ENCODE data around the gene URM1. TPM values are rescaled to one million over a fixed set of nuclear protein-coding genes. Genes with fewer than 3 reads are reported as not detected.
A peak's percentile ranks its signal among the peaks of the same experiment; 100 is the strongest.

URM1 gene
- total RNA-seq, 1 experiment from 2014 or later: 46.6 TPM

DNA sequence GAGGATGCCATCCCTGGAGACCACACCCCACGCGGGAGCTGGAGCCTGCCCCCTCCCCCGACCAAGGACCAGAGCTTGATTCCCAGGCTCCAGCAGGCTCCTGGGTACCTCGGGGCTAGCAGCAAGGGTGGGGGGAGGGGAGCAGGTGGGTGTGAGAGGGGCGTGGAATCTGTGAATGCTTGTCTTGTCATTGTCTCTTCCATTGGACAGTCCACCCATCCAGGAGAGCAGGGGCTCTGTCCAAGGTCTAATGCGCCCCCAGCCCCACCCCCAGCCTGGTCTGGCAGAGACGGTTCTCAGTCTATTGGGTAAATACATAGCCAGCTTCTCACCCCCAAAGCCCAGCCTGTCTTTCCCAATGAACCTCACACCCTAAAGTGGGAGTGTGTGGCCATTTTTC lies 22.8 kb downstream of the URM1 start:
- Mint-ChIP-seq H3K4me3 (peak overlapping the region; percentile 8 to 76), H3K36me3 (ENCODE audit: insufficient read depth in 1 of 3, low read depth in 3 of 3) (peaks cover 3 to 13% (median 9%) of the 10 kb centered on the region in 3 experiments), H3K4me1 (peaks cover 30 to 56% of the 10 kb centered on the region in 2 experiments), H3K27ac (no peak overlapping the region), H3K27me3 (ENCODE audit: low read depth) (peaks cover 97% of the 10 kb centered on the region), H3K9me3 (peaks cover 3% of the 10 kb centered on the region in 2 experiments; a peak in 2 of 5 replicates)
- Histone ChIP-seq H3K18ac (ENCODE audit: insufficient read length, low read depth, low read length) (no peak overlapping the region), H2AK5ac (ENCODE audit: insufficient read length, low read length) (no peak overlapping the region), H4K91ac (ENCODE audit: insufficient read length, low read depth, low read length) (no peak overlapping the region), H3K9me3 (ENCODE audit: control insufficient read depth, low read depth, low read length) (no peaks in the 10 kb centered on the region), H3K79me1 (ENCODE audit: insufficient read depth, low read depth, low read length, poor library complexity, severe bottlenecking) (no peaks in the 10 kb centered on the region), H4K20me1 (ENCODE audit: control insufficient read depth, insufficient read depth, insufficient read length) (no peaks in the 10 kb centered on the region), H3K23me2 (ENCODE audit: insufficient read length, low read depth, low read length, poor library complexity, severe bottlenecking) (peaks cover 6% of the 10 kb centered on the region), H3T11ph (ENCODE audit: low read length) (no peak overlapping the region), H2BK20ac (ENCODE audit: low read depth, low read length, poor library complexity, severe bottlenecking) (no peak overlapping the region), H4K8ac (replicated peaks; ENCODE audit: insufficient read length, low read depth, low read length) (no peak overlapping the region), H2BK120ac (ENCODE audit: low read depth, low read length, poor library complexity, severe bottlenecking) (no peak overlapping the region), H3K56ac (ENCODE audit: insufficient read length, low read depth, low read length) (no peak overlapping the region), H4K5ac (ENCODE audit: insufficient read length, low read depth, low read length) (no peak overlapping the region), H3K79me2 (ENCODE audit: insufficient read depth, low read length) (no peaks in the 10 kb centered on the region), H2BK15ac (ENCODE audit: low read depth, low read length) (no peak overlapping the region), H2AFZ (ENCODE audit: low read length) (no peak overlapping the region), H2BK5ac (ENCODE audit: insufficient read length, low read length) (no peak overlapping the region), H3K4ac (ENCODE audit: low read depth, low read length) (no peak overlapping the region), H3K4me2 (ENCODE audit: insufficient read depth, insufficient read length, low read length) (no peak overlapping the region), H3K4me1 (ENCODE audit: insufficient read depth, low read length) (no peaks in the 10 kb centered on the region), H3K27me3 (ENCODE audit: insufficient read depth, low read length) (peaks cover 81% of the 10 kb centered on the region), H3K14ac (ENCODE audit: insufficient read depth, low read length) (no peak overlapping the region), H3K9ac (ENCODE audit: extremely low read depth, insufficient read length, low read length) (no peak overlapping the region), H3K23ac (ENCODE audit: insufficient read length, low read depth, low read length) (no peak overlapping the region), H3K27ac (ENCODE audit: insufficient read length, low read depth, low read length) (no peak overlapping the region), H2BK12ac (ENCODE audit: insufficient read length, low read depth, low read length) (no peak overlapping the region)
- DNase-seq: no peak
- no CpG with 5 or more reads among the region's 7 CpGs for WGBS (ENCODE audit: extremely low coverage, insufficient read length, low lambda C conversion rate)
- TF ChIP-seq, protein P1, sequence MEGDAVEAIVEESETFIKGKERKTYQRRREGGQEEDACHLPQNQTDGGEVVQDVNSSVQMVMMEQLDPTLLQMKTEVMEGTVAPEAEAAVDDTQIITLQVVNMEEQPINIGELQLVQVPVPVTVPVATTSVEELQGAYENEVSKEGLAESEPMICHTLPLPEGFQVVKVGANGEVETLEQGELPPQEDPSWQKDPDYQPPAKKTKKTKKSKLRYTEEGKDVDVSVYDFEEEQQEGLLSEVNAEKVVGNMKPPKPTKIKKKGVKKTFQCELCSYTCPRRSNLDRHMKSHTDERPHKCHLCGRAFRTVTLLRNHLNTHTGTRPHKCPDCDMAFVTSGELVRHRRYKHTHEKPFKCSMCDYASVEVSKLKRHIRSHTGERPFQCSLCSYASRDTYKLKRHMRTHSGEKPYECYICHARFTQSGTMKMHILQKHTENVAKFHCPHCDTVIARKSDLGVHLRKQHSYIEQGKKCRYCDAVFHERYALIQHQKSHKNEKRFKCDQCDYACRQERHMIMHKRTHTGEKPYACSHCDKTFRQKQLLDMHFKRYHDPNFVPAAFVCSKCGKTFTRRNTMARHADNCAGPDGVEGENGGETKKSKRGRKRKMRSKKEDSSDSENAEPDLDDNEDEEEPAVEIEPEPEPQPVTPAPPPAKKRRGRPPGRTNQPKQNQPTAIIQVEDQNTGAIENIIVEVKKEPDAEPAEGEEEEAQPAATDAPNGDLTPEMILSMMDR (conservative IDR thresholded peaks at IDR 0.05): no peak

Data from H9 (cell line).